Heart right ventricle (tissue), 16 donors: ENCODE measurements around the gene CPSF4L. TPM values are rescaled to one million over a fixed set of nuclear protein-coding genes. Genes with fewer than 3 reads are reported as not detected.

Experiments used
- ATAC-seq, 8 donors: fragments of 200-7000 bp; cut with Tn5 transposase; one replicate each; pipeline ENCODE4 v1.9.1; 2020; ENCODE audit warnings: mild to moderate bottlenecking in 8 of 8, moderate library complexity in 8 of 8, moderate number of reproducible peaks in 1 of 8
- DNase-seq, 2 donors: peaks; one replicate each; pipeline ENCODE4 v3.0.0-alpha.2; 2020
- H3K27ac ChIP-seq, 10 donors: fragments of 200-600 bp; sonication (generic) in 2 of 10; one replicate each; pipeline versions ENCODE4 v1.5.0 to v1.8.0; 2020 to 2022; ENCODE audit warnings: mild to moderate bottlenecking in 3 of 10
- H3K27me3 ChIP-seq, 7 donors: fragments of 200-600 bp; one replicate each; pipeline ENCODE4 v1.8.0; 2021 to 2022; ENCODE audit warnings: mild to moderate bottlenecking in 2 of 7
- H3K36me3 ChIP-seq, 9 donors: fragments of 200-600 bp; sonication (generic) in 1 of 9; one replicate each; pipeline versions ENCODE4 v1.5.0 to v1.8.0; 2020 to 2022; ENCODE audit warnings: mild to moderate bottlenecking in 2 of 9
- H3K4me1 ChIP-seq, 9 donors: fragments of 200-600 bp; sonication (generic) in 1 of 9; one replicate each; pipeline versions ENCODE4 v1.5.0 to v1.8.0; 2020 to 2022; ENCODE audit warnings: mild to moderate bottlenecking in 4 of 9
- H3K4me3 ChIP-seq, 10 donors: fragments of 200-600 bp; sonication (generic) in 2 of 10; one replicate each; pipeline versions ENCODE4 v1.5.0 to v1.8.0; 2020 to 2022; ENCODE audit warnings: mild to moderate bottlenecking in 7 of 10, moderate library complexity in 2 of 10
- H3K9me3 ChIP-seq, 11 donors: fragments of 200-600 bp in 10 of 11; sonication (generic) in 2 of 11; one replicate each; pipeline versions ENCODE4 v1.5.0 to v1.8.0; 2013 to 2022; ENCODE audit warnings: mild to moderate bottlenecking in 2 of 11, control low read depth in 1 of 11, moderate library complexity in 1 of 11
- WGBS, 2 donors: extraction: QIAGEN DNeasy Blood & Tissue Kit; methylation state at CpG; one replicate each; pipeline ENCODE4 v1.1.7; 2013; ENCODE audit warnings: inconsistent platforms in 1 of 2; 5-methylcytosine and 5-hydroxymethylcytosine counted together
- intact Hi-C, 10 donors: fragments of 100-400 bp; cut with DNase I; formaldehyde crosslinking; loops; one replicate each; pipeline versions ENCODE4 v1.11.1 to v1.14.2; 2022
- polyA plus RNA-seq, 2 donors: library from polyadenylated mRNA; stranded (reverse); fragments of 200-250 nt; gene quantifications; one replicate each; pipeline ENCODE4 v1.2.3, GENCODE V29; 2013
- total RNA-seq, 10 donors: library from RNA; stranded (reverse); fragmentation: NEBNext Ultra II Directional in 3 of 10; extraction: Animal tissue kit (Norgen Biotek cat#: 25700) in 3 of 10; gene quantifications; one replicate each; pipeline versions ENCODE4 v1.2.1 to v1.2.4, GENCODE V29; 2021 to 2023
- TF ChIP-seq, protein P1 (sequence below), 9 donors: fragments of 200-600 bp; sonication (generic) in 2 of 9; IDR thresholded peaks; one replicate each; pipeline versions ENCODE4 v1.5.0 to v1.8.0; 2021 to 2022; ENCODE audit warnings: antibody characterized with exemption in 9 of 9, mild to moderate bottlenecking in 5 of 9, moderate library complexity in 1 of 9
- donor health status: Arrhythmogenic right ventricular cardiomyopathy.
- donor health status: ischemic (EF 13 %, LVEDD 7.1; RV severe dilation, severe dysfunction).
- donor health status: healthy with polysubstance abuse.
- donor health status: DM: no; HTN: yes; CAD: no.
- donor health status: DM: no; HTN: no; CAD: no.
- donor health status: ischemic (EF 25% LVEDD 6.9; RV normal size, moderate dysfunction).
- donor health status: ischemic (EF 25% LVEDD 5.7; RV mildly dilated, moderate dysfunction).
- donor health status: healthy.
- donor health status: DM: yes; HTN: yes; CAD: no.
- donor health status: Ischemic cardiomyopathy.
- donor health status: ischemic (EF 35%, LVEDD 5.7; RV mildly dilated, moderate dysfunction).
- donor health status: nonischemic (EF 11% LVEDD 7.7; RV severe dilation, severe dysfunction).
- donor health status: DM: yes; HTN: yes; CAD: no.
- donor health status: PGD.
- donor health status: ischemic (EF 29% LVEDD 5.4; RV normal size, mild dysfunction).
- donor health status: nonischemic (EF 23%, LVEDD 6.1; RV moderate dilation, normal function).

Gene CPSF4L
- total and polyA plus RNA-seq, 12 donors, result not detected

GRCh38 chr17:73230088-73230487 lies 31.6 kb downstream of the CPSF4L start:
- DNase-seq (no peak), ATAC-seq (no peak)
- intact Hi-C loops, result loop anchor here in 5 of 10 donors (5.0 kb wide), 3 partner anchors 33 to 503 kb away; partner anchors contain the start of gene COG1 (in 4 of the 5)
- H3K9me3 ChIP-seq, result no peaks in the 10 kb centered on the region
- peaks cover 0 to 64% (median 46%) of the 10 kb centered on the region in 9 donors for H3K4me1 ChIP-seq
- H3K36me3 ChIP-seq, result peaks cover 0 to 20% (median 0%) of the 10 kb centered on the region in 9 donors
- no peaks in the 10 kb centered on the region for H3K27me3 ChIP-seq
- TF ChIP-seq, protein P1, sequence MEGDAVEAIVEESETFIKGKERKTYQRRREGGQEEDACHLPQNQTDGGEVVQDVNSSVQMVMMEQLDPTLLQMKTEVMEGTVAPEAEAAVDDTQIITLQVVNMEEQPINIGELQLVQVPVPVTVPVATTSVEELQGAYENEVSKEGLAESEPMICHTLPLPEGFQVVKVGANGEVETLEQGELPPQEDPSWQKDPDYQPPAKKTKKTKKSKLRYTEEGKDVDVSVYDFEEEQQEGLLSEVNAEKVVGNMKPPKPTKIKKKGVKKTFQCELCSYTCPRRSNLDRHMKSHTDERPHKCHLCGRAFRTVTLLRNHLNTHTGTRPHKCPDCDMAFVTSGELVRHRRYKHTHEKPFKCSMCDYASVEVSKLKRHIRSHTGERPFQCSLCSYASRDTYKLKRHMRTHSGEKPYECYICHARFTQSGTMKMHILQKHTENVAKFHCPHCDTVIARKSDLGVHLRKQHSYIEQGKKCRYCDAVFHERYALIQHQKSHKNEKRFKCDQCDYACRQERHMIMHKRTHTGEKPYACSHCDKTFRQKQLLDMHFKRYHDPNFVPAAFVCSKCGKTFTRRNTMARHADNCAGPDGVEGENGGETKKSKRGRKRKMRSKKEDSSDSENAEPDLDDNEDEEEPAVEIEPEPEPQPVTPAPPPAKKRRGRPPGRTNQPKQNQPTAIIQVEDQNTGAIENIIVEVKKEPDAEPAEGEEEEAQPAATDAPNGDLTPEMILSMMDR (IDR thresholded peaks at IDR 0.05), result no peak
- peak overlapping the region in 1 of 10 donors; percentile 27 for H3K27ac ChIP-seq
- peak overlapping the region in 1 of 10 donors; percentile 89 for H3K4me3 ChIP-seq
- 95 to 97% methylated on average over 6 of the region's 6 CpGs for WGBS, 2 donors

DNA sequence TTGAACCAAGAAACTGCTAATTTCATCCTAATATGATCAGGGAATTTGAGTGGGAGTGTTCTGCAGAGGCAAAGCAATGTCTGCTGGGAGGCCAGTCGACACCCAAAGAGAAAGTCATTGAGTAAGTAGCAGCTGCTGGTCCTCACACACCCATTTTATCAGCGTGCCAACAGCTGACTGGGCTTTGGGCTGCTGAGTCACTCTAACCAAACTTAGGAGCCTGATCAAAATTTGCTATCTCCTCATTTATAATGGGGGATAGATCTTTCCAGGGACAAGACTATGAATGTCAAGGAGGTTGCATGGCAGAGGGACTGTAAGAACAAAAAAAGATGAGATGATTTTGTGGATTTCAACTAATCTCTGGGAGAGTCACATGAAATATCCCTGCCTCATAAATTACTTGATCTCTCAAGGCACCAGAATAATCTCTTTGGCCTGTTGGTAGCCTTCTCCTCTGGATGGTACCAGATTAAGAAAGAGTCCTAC lies 32.9 kb downstream of the CPSF4L start:
- Histone ChIP-seq H3K4me3 (peak overlapping the region in 1 of 10 donors; percentile 1), H3K4me1 (peaks cover 0 to 66% (median 46%) of the 10 kb centered on the region in 9 donors), H3K27me3 (no peaks in the 10 kb centered on the region), H3K27ac (peak overlapping the region in 9 of 10 donors; percentile 3 to 70 (median 44)), H3K36me3 (peaks cover 0 to 10% (median 0%) of the 10 kb centered on the region in 9 donors), H3K9me3 (no peaks in the 10 kb centered on the region)
- TF ChIP-seq, protein P1 (IDR thresholded peaks at IDR 0.05), result no peak
- ATAC-seq, result peak in 4 of 8 donors; percentile 28 to 40 (median 35)
- WGBS, 2 donors, result 1 to 5% methylated on average over 2 of the region's 2 CpGs
- DNase-seq, result peak; percentile 41 to 58
- intact Hi-C loops, result no loop called here

- H3K4me1 ChIP-seq, result peaks cover 0 to 59% (median 37%) of the 10 kb centered on the region in 9 donors
- H3K4me3 ChIP-seq, result no peak overlapping the region
- H3K36me3 ChIP-seq, result peaks cover 0 to 16% (median 0%) of the 10 kb centered on the region in 9 donors
- 43 to 55% methylated on average over 6 of the region's 6 CpGs for WGBS, 2 donors
- intact Hi-C loops, result no loop called here
- ATAC-seq, result no peak
- peak overlapping the region in 8 of 10 donors; percentile 2 to 70 (median 19) for H3K27ac ChIP-seq
- no peak for DNase-seq
- H3K9me3 ChIP-seq, result no peaks in the 10 kb centered on the region
- TF ChIP-seq, protein P1 (IDR thresholded peaks at IDR 0.05), result no peak
- H3K27me3 ChIP-seq, result no peaks in the 10 kb centered on the region
These were observed 33.7 kb downstream of the CPSF4L start for GRCh38 chr17:73227944-73228343.

GRCh38 chr17:73227379-73227778 lies 34.3 kb downstream of the CPSF4L start:
- TF ChIP-seq, protein P1 (IDR thresholded peaks at IDR 0.05), result no peak
- Histone ChIP-seq H3K36me3 (peaks cover 0 to 18% (median 0%) of the 10 kb centered on the region in 9 donors), H3K4me1 (peaks cover 0 to 64% (median 38%) of the 10 kb centered on the region in 9 donors), H3K27ac (peak overlapping the region in 3 of 10 donors; percentile 2 to 70 (median 18)), H3K9me3 (no peaks in the 10 kb centered on the region), H3K27me3 (no peaks in the 10 kb centered on the region), H3K4me3 (no peak overlapping the region)
- WGBS, 2 donors, result 63 to 73% methylated on average over 3 of the region's 3 CpGs
- DNase-seq (no peak), ATAC-seq (no peak)
- intact Hi-C loops, result no loop called here
